NK-92 (cell line): ENCODE data around the gene EXOC4.

Experiments used
- DNase-seq: peaks from one replicate; lab custom pipeline; 2025; ENCODE audit not compliant: unreplicated experiment; lab: John Stamatoyannopoulos, UW

The EXOC4 gene

GRCh38 chr7:133360201-133360600 lies 107.3 kb downstream of the EXOC4 start:
- no peak for DNase-seq

GRCh38 chr7:133361806-133362205 lies 108.9 kb downstream of the EXOC4 start:
- DNase-seq: no peak

- DNase-seq: no peak
Measured at GRCh38 chr7:133364959-133365690, 112.2 kb downstream of the EXOC4 start.

- no peak for DNase-seq
Measured at GRCh38 chr7:133365917-133366316, 113.0 kb downstream of the EXOC4 start.

GRCh38 chr7:133367561-133367960 lies 114.7 kb downstream of the EXOC4 start:
- DNase-seq: no peak

- no peak for DNase-seq
Measured at GRCh38 chr7:133369130-133369529, 116.3 kb downstream of the EXOC4 start.

- no peak for DNase-seq
Measured at GRCh38 chr7:133371616-133372015, 118.7 kb downstream of the EXOC4 start.

GRCh38 chr7:133372337-133372736 lies 119.5 kb downstream of the EXOC4 start:
- DNase-seq: no peak

GRCh38 chr7:133376514-133376913 lies 123.6 kb downstream of the EXOC4 start:
- DNase-seq: no peak

- DNase-seq: no peak
Measured at GRCh38 chr7:133381965-133382364, 129.1 kb downstream of the EXOC4 start.

GRCh38 chr7:133382775-133383559 lies 130.1 kb downstream of the EXOC4 start:
- DNase-seq: no peak

GRCh38 chr7:133386205-133386604 lies 133.3 kb downstream of the EXOC4 start:
- DNase-seq: no peak

- no peak for DNase-seq
Measured at GRCh38 chr7:133389727-133390126, 136.8 kb downstream of the EXOC4 start.

GRCh38 chr7:133391206-133391605 lies 138.3 kb downstream of the EXOC4 start:
- DNase-seq: no peak

- no peak for DNase-seq
Measured at GRCh38 chr7:133394369-133394768, 141.5 kb downstream of the EXOC4 start.

- no peak for DNase-seq
Measured at GRCh38 chr7:133395551-133395950, 142.7 kb downstream of the EXOC4 start.

GRCh38 chr7:133398506-133398905 lies 145.6 kb downstream of the EXOC4 start:
- DNase-seq: no peak

- DNase-seq: no peak
Measured at GRCh38 chr7:133401225-133401624, 148.3 kb downstream of the EXOC4 start.

- DNase-seq: no peak
Measured at GRCh38 chr7:133408212-133408611, 155.3 kb downstream of the EXOC4 start.

GRCh38 chr7:133409421-133409820 lies 156.5 kb downstream of the EXOC4 start:
- no peak for DNase-seq

- no peak for DNase-seq
Measured at GRCh38 chr7:133409966-133410365, 157.1 kb downstream of the EXOC4 start.

- no peak for DNase-seq
Measured at GRCh38 chr7:133411395-133411794, 158.5 kb downstream of the EXOC4 start.
